Uterus (tissue), 4 donors: Measurements from ENCODE around the gene SGMS1. TPM values are rescaled to one million over a fixed set of nuclear protein-coding genes. Genes with fewer than 3 reads are reported as not detected.

Experiments used
- DNase-seq, 2 donors: peaks; one replicate each; pipeline ENCODE4 v3.0.0-alpha.2; 2019 to 2020
- H3K27ac ChIP-seq, 2 donors: fragments of 200-600 bp; sonication (generic); 1 replicate in 1 of 2; 2 replicates in 1 of 2; pipeline ENCODE4 v1.5.1; 2016 to 2018
- H3K27me3 ChIP-seq, 2 donors: fragments of 200-600 bp; sonication (generic); one replicate each; pipeline ENCODE4 v1.5.1; 2018 to 2019; ENCODE audit warnings: control low read depth in 1 of 2
- H3K36me3 ChIP-seq, 2 donors: fragments of 200-600 bp; sonication (generic); one replicate each; pipeline ENCODE4 v1.5.1; 2019; ENCODE audit warnings: control low read depth in 1 of 2
- H3K4me1 ChIP-seq, 2 donors: fragments of 200-600 bp; sonication (generic); one replicate each; pipeline ENCODE4 v1.5.1; 2018 to 2019; ENCODE audit warnings: control low read depth in 1 of 2
- H3K4me3 ChIP-seq, 2 donors: fragments of 200-600 bp; sonication (generic); 1 replicate in 1 of 2; 2 replicates in 1 of 2; pipeline ENCODE4 v1.5.1; 2018 to 2019; ENCODE audit warnings: mild to moderate bottlenecking in 1 of 2
- H3K9me3 ChIP-seq, 2 donors: fragments of 200-600 bp; sonication (generic); one replicate each; pipeline ENCODE4 v1.5.1; 2019; ENCODE audit warnings: control low read depth in 1 of 2
- POLR2A ChIP-seq, 2 donors: fragments of 450-650 bp; IDR thresholded peaks; one replicate each; pipeline ENCODE4 v1.6.1; 2016; ENCODE audit warnings: antibody characterized with exemption in 2 of 2, mild to moderate bottlenecking in 1 of 2, moderate library complexity in 1 of 2
- intact Hi-C: fragments of 100-400 bp; cut with DNase I; formaldehyde crosslinking; loops from one replicate; pipeline ENCODE4 v1.15.1; 2023; ENCODE audit warnings: low total_unique reads
- total RNA-seq, 4 donors: library from RNA; depleted of rRNA in 3 of 4; stranded (reverse); fragments of >200 nt in 3 of 4; gene quantifications; one replicate each; pipeline versions ENCODE4 v1.1.0 to v1.2.4, GENCODE V29; 2014 to 2023
- TF ChIP-seq, protein P1 (sequence below), 4 experiments: fragments of 200-600 bp in 2 of 4; fragments of 450-650 bp in 2 of 4; sonication (generic) in 2 of 4; IDR thresholded peaks; one replicate each; pipeline ENCODE4 v1.5.1; 2016 to 2019; ENCODE audit warnings: antibody characterized with exemption in 4 of 4, mild to moderate bottlenecking in 2 of 4, moderate library complexity in 1 of 4
- donor health status: DM: yes; HTN: yes; CAD: no.

The SGMS1 gene
- total RNA-seq, 4 donors from 2014 or later: 38.0 to 102 (median 57.7) TPM

DNA sequence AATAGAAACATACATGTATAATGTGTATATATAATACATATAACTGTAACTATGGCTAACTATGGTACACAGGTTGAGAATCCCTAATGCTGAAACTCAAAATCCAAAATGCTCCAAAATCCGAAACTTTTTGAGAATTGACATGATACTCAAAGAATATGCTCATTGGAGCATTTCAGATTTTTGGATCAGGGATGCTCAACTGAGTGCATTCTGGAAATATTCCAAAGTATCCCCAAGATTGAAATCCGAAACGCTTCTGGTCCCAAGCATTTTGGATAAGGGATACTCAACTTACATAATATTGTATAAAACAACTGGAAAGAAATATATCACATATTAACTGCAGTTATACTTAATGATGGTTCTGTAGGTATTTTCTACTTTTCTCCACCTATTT, 278.2 kb downstream of the SGMS1 start:
- Histone ChIP-seq H3K4me1 (no peaks in the 10 kb centered on the region), H3K27ac (no peak overlapping the region), H3K36me3 (no peaks in the 10 kb centered on the region), H3K4me3 (no peak overlapping the region), H3K9me3 (no peaks in the 10 kb centered on the region), H3K27me3 (no peaks in the 10 kb centered on the region)
- no peak for DNase-seq
- intact Hi-C loops: no loop called here
- no peak for TF ChIP-seq POLR2A (IDR thresholded peaks at IDR 0.05)
- TF ChIP-seq, protein P1, sequence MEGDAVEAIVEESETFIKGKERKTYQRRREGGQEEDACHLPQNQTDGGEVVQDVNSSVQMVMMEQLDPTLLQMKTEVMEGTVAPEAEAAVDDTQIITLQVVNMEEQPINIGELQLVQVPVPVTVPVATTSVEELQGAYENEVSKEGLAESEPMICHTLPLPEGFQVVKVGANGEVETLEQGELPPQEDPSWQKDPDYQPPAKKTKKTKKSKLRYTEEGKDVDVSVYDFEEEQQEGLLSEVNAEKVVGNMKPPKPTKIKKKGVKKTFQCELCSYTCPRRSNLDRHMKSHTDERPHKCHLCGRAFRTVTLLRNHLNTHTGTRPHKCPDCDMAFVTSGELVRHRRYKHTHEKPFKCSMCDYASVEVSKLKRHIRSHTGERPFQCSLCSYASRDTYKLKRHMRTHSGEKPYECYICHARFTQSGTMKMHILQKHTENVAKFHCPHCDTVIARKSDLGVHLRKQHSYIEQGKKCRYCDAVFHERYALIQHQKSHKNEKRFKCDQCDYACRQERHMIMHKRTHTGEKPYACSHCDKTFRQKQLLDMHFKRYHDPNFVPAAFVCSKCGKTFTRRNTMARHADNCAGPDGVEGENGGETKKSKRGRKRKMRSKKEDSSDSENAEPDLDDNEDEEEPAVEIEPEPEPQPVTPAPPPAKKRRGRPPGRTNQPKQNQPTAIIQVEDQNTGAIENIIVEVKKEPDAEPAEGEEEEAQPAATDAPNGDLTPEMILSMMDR (IDR thresholded peaks at IDR 0.05): no peak

DNA sequence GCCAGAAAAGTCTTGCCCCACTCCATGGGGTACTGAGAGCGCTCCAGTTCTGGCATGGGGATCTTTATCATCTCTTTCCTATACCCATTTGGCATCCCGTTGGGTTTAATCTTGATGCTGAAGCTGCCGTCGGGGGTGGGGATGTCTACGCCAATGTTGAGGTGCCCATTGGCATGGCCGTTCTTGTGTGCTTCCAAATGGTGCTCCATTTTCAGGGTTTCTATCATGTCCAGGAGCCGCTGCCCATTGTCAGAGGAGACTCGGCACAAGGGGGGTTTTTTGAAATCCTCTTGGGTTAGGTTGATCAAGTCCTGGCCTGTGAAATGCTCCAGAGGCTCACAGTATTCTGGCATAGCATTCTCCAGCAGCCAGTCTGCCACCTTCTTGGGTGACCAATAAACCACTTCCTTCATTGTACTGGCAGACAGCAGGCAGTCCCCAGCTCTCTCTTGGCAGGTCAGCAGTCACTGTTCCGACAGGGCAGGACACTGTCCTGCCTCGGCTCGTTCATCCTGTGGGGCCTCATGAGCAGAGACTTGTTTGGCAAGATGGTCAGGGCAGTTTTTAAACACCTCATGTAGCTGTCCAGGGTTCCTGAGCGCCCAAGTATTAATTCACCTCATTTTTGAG, 279.9 kb downstream of the SGMS1 start:
- intact Hi-C loops: no loop called here
- H3K36me3 ChIP-seq: no peaks in the 10 kb centered on the region
- no peak for DNase-seq
- no peaks in the 10 kb centered on the region for H3K27me3 ChIP-seq
- no peak overlapping the region for H3K4me3 ChIP-seq
- no peak for TF ChIP-seq POLR2A (IDR thresholded peaks at IDR 0.05)
- TF ChIP-seq, protein P1 (IDR thresholded peaks at IDR 0.05): no peak
- H3K9me3 ChIP-seq: no peaks in the 10 kb centered on the region
- no peak overlapping the region for H3K27ac ChIP-seq
- no peaks in the 10 kb centered on the region for H3K4me1 ChIP-seq

GRCh38 chr10:50341987-50342386, 281.8 kb downstream of the SGMS1 start:
- no peak overlapping the region for H3K27ac ChIP-seq
- no peak for DNase-seq
- no peaks in the 10 kb centered on the region for H3K36me3 ChIP-seq
- no peaks in the 10 kb centered on the region for H3K27me3 ChIP-seq
- H3K4me1 ChIP-seq: no peaks in the 10 kb centered on the region
- TF ChIP-seq, protein P1 (IDR thresholded peaks at IDR 0.05): no peak
- TF ChIP-seq POLR2A (IDR thresholded peaks at IDR 0.05): no peak
- intact Hi-C loops: no loop called here
- no peaks in the 10 kb centered on the region for H3K9me3 ChIP-seq
- no peak overlapping the region for H3K4me3 ChIP-seq

GRCh38 chr10:50336140-50336539, 287.6 kb downstream of the SGMS1 start:
- Histone ChIP-seq H3K27me3 (no peaks in the 10 kb centered on the region), H3K36me3 (no peaks in the 10 kb centered on the region), H3K4me1 (no peaks in the 10 kb centered on the region), H3K9me3 (no peaks in the 10 kb centered on the region), H3K4me3 (no peak overlapping the region), H3K27ac (no peak overlapping the region)
- intact Hi-C loops: no loop called here
- DNase-seq: no peak
- no peak for TF ChIP-seq POLR2A (IDR thresholded peaks at IDR 0.05)
- TF ChIP-seq, protein P1 (IDR thresholded peaks at IDR 0.05): no peak

- H3K27ac ChIP-seq: no peak overlapping the region
- H3K4me1 ChIP-seq: no peaks in the 10 kb centered on the region
- no peaks in the 10 kb centered on the region for H3K27me3 ChIP-seq
- no peak for DNase-seq
- H3K4me3 ChIP-seq: no peak overlapping the region
- TF ChIP-seq POLR2A (IDR thresholded peaks at IDR 0.05): no peak
- TF ChIP-seq, protein P1 (IDR thresholded peaks at IDR 0.05): no peak
- intact Hi-C loops: no loop called here
- no peaks in the 10 kb centered on the region for H3K9me3 ChIP-seq
- H3K36me3 ChIP-seq: no peaks in the 10 kb centered on the region
These were observed 288.4 kb downstream of the SGMS1 start for GRCh38 chr10:50335397-50335796.
